H1 (cell line): Measurements from ENCODE around the gene CPLX1. TPM values are rescaled to one million over a fixed set of nuclear protein-coding genes. Genes with fewer than 3 reads are reported as not detected.

Source experiments
- EP300 ChIP-seq, 2 experiments: IDR thresholded peaks; 1 replicate in 1 of 2; 2 replicates in 1 of 2; pipeline ENCODE4 v1.6.1; 2011 to 2012; ENCODE audit warnings: low read depth in 2 of 2, low read length in 2 of 2, mild to moderate bottlenecking in 2 of 2, borderline replicate concordance in 1 of 2, inconsistent platforms in 1 of 2, moderate library complexity in 1 of 2
- EZH2 ChIP-seq: fragments of 200-600 bp; sonication (generic); IDR thresholded peaks from 2 replicates; pipeline ENCODE4 v1.7.1; 2012; ENCODE audit warnings: low read depth, mild to moderate bottlenecking, moderate library complexity, low read length, inconsistent platforms; ENCODE audit not compliant: severe bottlenecking
- NANOG ChIP-seq: IDR thresholded peaks from 2 replicates; pipeline ENCODE4 v1.6.1; 2011; ENCODE audit warnings: low read length, low read depth, mild to moderate bottlenecking, inconsistent platforms; ENCODE audit not compliant: insufficient read depth, poor library complexity, severe bottlenecking
- RXRA ChIP-seq: IDR thresholded peaks from 2 replicates; pipeline ENCODE4 v1.6.1; 2011; ENCODE audit warnings: low read depth, mild to moderate bottlenecking, low read length, moderate library complexity; ENCODE audit not compliant: insufficient read depth
- polyA plus RNA-seq, 7 experiments: library from polyadenylated mRNA; depleted of rRNA in 3 of 7; stranded (reverse) in 5 of 7; unstranded in 2 of 7; fragments of >200 nt in 5 of 7; fragments of 200-250 nt in 2 of 7; gene quantifications; 1 replicate in 5 of 7; 2 replicates in 1 of 7; 4 replicates in 1 of 7; pipeline versions ENCODE4 v1.2.1 to v1.2.3, GENCODE V29; 2011 to 2013; ENCODE audit warnings: missing spikeins in 2 of 7, mixed read lengths in 2 of 7
- total RNA-seq: library from RNA; stranded (reverse); fragmentation: NEBNext Ultra II Directional; extraction: Animal tissue kit (Norgen Biotek cat#: 25700); gene quantifications from 2 replicates; pipeline ENCODE4 v1.2.1, GENCODE V29; 2021
- TF ChIP-seq, protein P1 (sequence below): IDR thresholded peaks from 2 replicates; pipeline ENCODE4 v1.6.1; 2012; ENCODE audit warnings: inconsistent platforms

The CPLX1 gene
- total and polyA plus RNA-seq, 2 of the 8 experiments (the other 6 are each of a cell fraction or from before 2014, with no cell fraction given) = 0.32 to 0.56 TPM

GRCh38 chr4:865121-865465 lies 39.2 kb upstream of the CPLX1 start (continued):
- TF ChIP-seq, protein P1, sequence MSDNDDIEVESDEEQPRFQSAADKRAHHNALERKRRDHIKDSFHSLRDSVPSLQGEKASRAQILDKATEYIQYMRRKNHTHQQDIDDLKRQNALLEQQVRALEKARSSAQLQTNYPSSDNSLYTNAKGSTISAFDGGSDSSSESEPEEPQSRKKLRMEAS = no peak
- TF ChIP-seq EZH2 = no peak
- no peak for TF ChIP-seq EP300 (IDR thresholded peaks at IDR 0.05; ENCODE audit: borderline replicate concordance in 1 of 2, low read depth in 2 of 2, low read length in 2 of 2)
- TF ChIP-seq RXRA = no peak
- TF ChIP-seq NANOG = no peak
